WERI-Rb-1 (cell line): ENCODE results near the gene CASP2.

Source experiments
- DNase-seq: peaks from one replicate; pipeline ENCODE4 v3.0.0-alpha.2; 2020
- H3K27ac ChIP-seq: fragments of 250-450 bp; sonication (Bioruptor Pico); 2 replicates; pipeline ENCODE4 v1.5.1; 2020; ENCODE audit warnings: mild to moderate bottlenecking, moderate library complexity
- H3K27me3 ChIP-seq: fragments of 250-450 bp; sonication (Bioruptor Pico); 2 replicates; pipeline ENCODE4 v1.5.1; 2021; ENCODE audit warnings: mild to moderate bottlenecking, low read depth, moderate library complexity; ENCODE audit not compliant: insufficient read depth, severe bottlenecking
- H3K36me3 ChIP-seq: fragments of 250-450 bp; sonication (Bioruptor Pico); 2 replicates; pipeline ENCODE4 v1.5.1; 2020; ENCODE audit warnings: mild to moderate bottlenecking, moderate library complexity
- H3K4me3 ChIP-seq: 2 replicates; pipeline ENCODE4 v1.5.1; 2011; ENCODE audit warnings: low read depth, mild to moderate bottlenecking, control low read depth, low read length
- H3K9me3 ChIP-seq: fragments of 250-450 bp; sonication (Bioruptor Pico); 2 replicates; pipeline ENCODE4 v1.5.1; 2021; ENCODE audit warnings: mild to moderate bottlenecking, moderate library complexity; ENCODE audit not compliant: severe bottlenecking
- CTCF ChIP-seq: IDR thresholded peaks from 2 replicates; pipeline ENCODE4 v1.5.1; 2011; ENCODE audit warnings: low read depth, mild to moderate bottlenecking, control low read depth, inconsistent platforms, low read length

The CASP2 gene

GRCh38 chr7:143250822-143251221 lies 37.3 kb upstream of the CASP2 start:
- H3K27ac ChIP-seq: no peak overlapping the region
- H3K4me3 ChIP-seq: no peak overlapping the region
- TF ChIP-seq CTCF: no peak
- no peak for DNase-seq
- H3K9me3 ChIP-seq: peaks cover 4% of the 10 kb centered on the region
- H3K27me3 ChIP-seq: no peaks in the 10 kb centered on the region
- H3K36me3 ChIP-seq: no peaks in the 10 kb centered on the region

GRCh38 chr7:143252006-143252405 lies 36.1 kb upstream of the CASP2 start:
- Histone ChIP-seq H3K36me3 (no peaks in the 10 kb centered on the region), H3K9me3 (peaks cover 4% of the 10 kb centered on the region), H3K4me3 (no peak overlapping the region), H3K27me3 (no peaks in the 10 kb centered on the region), H3K27ac (no peak overlapping the region)
- no peak for TF ChIP-seq CTCF
- DNase-seq: no peak

- no peak for TF ChIP-seq CTCF
- no peak for DNase-seq
- Histone ChIP-seq H3K9me3 (no peaks in the 10 kb centered on the region), H3K36me3 (no peaks in the 10 kb centered on the region), H3K27ac (no peak overlapping the region), H3K27me3 (no peaks in the 10 kb centered on the region), H3K4me3 (no peak overlapping the region)
These were observed 32.6 kb upstream of the CASP2 start for GRCh38 chr7:143255564-143255963.

- H3K4me3 ChIP-seq: no peak overlapping the region
- H3K9me3 ChIP-seq: no peaks in the 10 kb centered on the region
- TF ChIP-seq CTCF: peak; percentile 18; the same call in 1 of the 2 replicates
- no peak for DNase-seq
- H3K27ac ChIP-seq: no peak overlapping the region
- no peaks in the 10 kb centered on the region for H3K36me3 ChIP-seq
- H3K27me3 ChIP-seq: no peaks in the 10 kb centered on the region
These were observed 31.8 kb upstream of the CASP2 start for GRCh38 chr7:143256325-143256724.

- DNase-seq: no peak
- TF ChIP-seq CTCF: no peak
- no peaks in the 10 kb centered on the region for H3K9me3 ChIP-seq
- no peaks in the 10 kb centered on the region for H3K27me3 ChIP-seq
- H3K4me3 ChIP-seq: no peak overlapping the region
- no peaks in the 10 kb centered on the region for H3K36me3 ChIP-seq
- no peak overlapping the region for H3K27ac ChIP-seq
These were observed 31.2 kb upstream of the CASP2 start for GRCh38 chr7:143256932-143257331.

GRCh38 chr7:143257501-143257900 lies 30.6 kb upstream of the CASP2 start:
- Histone ChIP-seq H3K27ac (no peak overlapping the region), H3K27me3 (no peaks in the 10 kb centered on the region), H3K36me3 (no peaks in the 10 kb centered on the region), H3K4me3 (no peak overlapping the region), H3K9me3 (no peaks in the 10 kb centered on the region)
- TF ChIP-seq CTCF: no peak
- no peak for DNase-seq
